Hepatocyte (in vitro differentiated cells): ENCODE measurements around the gene SH3RF3. TPM values are rescaled to one million over a fixed set of nuclear protein-coding genes. Genes with fewer than 3 reads are reported as not detected.

Experiments
- DNase-seq: peaks from one replicate; pipeline ENCODE4 v3.0.0-alpha.2; 2016; ENCODE audit warnings: low spot score
- H2AFZ ChIP-seq: fragments of 200-600 bp; sonication (generic); 2 replicates; pipeline ENCODE4 v1.6.0; 2016; ENCODE audit warnings: antibody characterized with exemption, mild to moderate bottlenecking
- H3K27ac ChIP-seq: fragments of 200-600 bp; sonication (generic); 2 replicates; pipeline ENCODE4 v1.5.1; 2016; ENCODE audit warnings: mild to moderate bottlenecking
- H3K27me3 ChIP-seq: fragments of 200-600 bp; sonication (generic); 2 replicates; pipeline ENCODE4 v1.6.1; 2016
- H3K36me3 ChIP-seq: fragments of 200-600 bp; sonication (generic); replicated peaks from 2 replicates; pipeline ENCODE4 v1.5.1; 2016; ENCODE audit warnings: low read depth; ENCODE audit not compliant: insufficient read depth
- H3K4me1 ChIP-seq: fragments of 200-600 bp; sonication (generic); 2 replicates; pipeline ENCODE4 v1.5.1; 2016; ENCODE audit warnings: mild to moderate bottlenecking, moderate library complexity; ENCODE audit not compliant: insufficient read depth
- H3K4me2 ChIP-seq: fragments of 200-600 bp; sonication (generic); 2 replicates; pipeline ENCODE4 v1.6.0; 2016
- H3K4me3 ChIP-seq: fragments of 200-600 bp; sonication (generic); 2 replicates; pipeline ENCODE4 v1.5.1; 2016; ENCODE audit warnings: mild to moderate bottlenecking
- H3K79me2 ChIP-seq: fragments of 200-600 bp; sonication (generic); 2 replicates; pipeline ENCODE4 v1.6.0; 2017; ENCODE audit warnings: mild to moderate bottlenecking
- H3K9me2 ChIP-seq: fragments of 200-600 bp; sonication (generic); replicated peaks from 2 replicates; pipeline ENCODE4 v1.6.0; 2017; ENCODE audit warnings: mild to moderate bottlenecking; ENCODE audit not compliant: insufficient read depth
- H3K9me3 ChIP-seq: fragments of 200-600 bp; sonication (generic); 2 replicates; pipeline ENCODE4 v1.5.1; 2016; ENCODE audit warnings: low read depth, mild to moderate bottlenecking
- H4K20me1 ChIP-seq: fragments of 200-600 bp; sonication (generic); 2 replicates; pipeline ENCODE4 v1.6.0; 2016; ENCODE audit warnings: mild to moderate bottlenecking; ENCODE audit not compliant: insufficient read depth, poor library complexity, severe bottlenecking
- CTCF ChIP-seq: fragments of 200-600 bp; sonication (generic); IDR thresholded peaks from 2 replicates; pipeline ENCODE4 v1.5.1; 2016; ENCODE audit warnings: antibody characterized with exemption, mild to moderate bottlenecking; ENCODE audit not compliant: poor library complexity
- EZH2 ChIP-seq: fragments of 200-600 bp; sonication (generic); IDR thresholded peaks from 2 replicates; pipeline ENCODE4 v1.6.1; 2016; ENCODE audit warnings: antibody characterized with exemption, mild to moderate bottlenecking, borderline replicate concordance
- EZH2phosphoT487 ChIP-seq: fragments of 200-600 bp; sonication (generic); IDR thresholded peaks from one replicate; pipeline ENCODE4 v1.6.1; 2018; ENCODE audit warnings: antibody characterized with exemption, mild to moderate bottlenecking, low read depth, moderate library complexity; ENCODE audit not compliant: unreplicated experiment, severe bottlenecking
- WGBS: methylation state at CpG from one replicate; pipeline ENCODE4 v1.1.6; 2016; ENCODE audit warnings: low lambda C conversion rate; ENCODE audit errors: missing lambda C conversion rate; 5-methylcytosine and 5-hydroxymethylcytosine counted together
- polyA plus RNA-seq: library from polyadenylated mRNA; unstranded; fragments of >200 nt; fragmentation: Nextera tagmentation; extraction: Ambion mirVana; gene quantifications from 2 replicates; pipeline ENCODE4 v1.2.1, GENCODE V29; 2016
- total RNA-seq: library from RNA; depleted of rRNA; stranded (reverse); fragments of >200 nt; gene quantifications from 2 replicates; pipeline ENCODE4 v1.2.3, GENCODE V29; 2014

Gene SH3RF3
- total and polyA plus RNA-seq, 2 experiments from 2014 or later: 1.9 to 2.1 TPM

- H4K20me1 ChIP-seq: no peaks in the 10 kb centered on the region
- H2AFZ ChIP-seq: no peak overlapping the region
- TF ChIP-seq CTCF (no peak), EZH2 (no peak), EZH2phosphoT487 (no peak)
- no peaks in the 10 kb centered on the region for H3K27me3 ChIP-seq
- H3K79me2 ChIP-seq: no peaks in the 10 kb centered on the region
- H3K9me3 ChIP-seq: no peaks in the 10 kb centered on the region
- H3K9me2 ChIP-seq: no peaks in the 10 kb centered on the region
- no peak overlapping the region for H3K4me3 ChIP-seq
- no peak overlapping the region for H3K27ac ChIP-seq
- no peaks in the 10 kb centered on the region for H3K4me1 ChIP-seq
- H3K36me3 ChIP-seq: no peaks in the 10 kb centered on the region
- no peak overlapping the region for H3K4me2 ChIP-seq
- no peak for DNase-seq
- WGBS: 81% methylated on average over 19 of the region's 19 CpGs
Measured at GRCh38 chr2:109195193-109196045, 66.4 kb downstream of the SH3RF3 start.

GRCh38 chr2:109196081-109196875, 67.3 kb downstream of the SH3RF3 start:
- Histone ChIP-seq H3K9me2 (no peaks in the 10 kb centered on the region), H3K4me1 (no peaks in the 10 kb centered on the region), H2AFZ (no peak overlapping the region), H3K4me3 (no peak overlapping the region), H3K36me3 (no peaks in the 10 kb centered on the region), H3K27me3 (no peaks in the 10 kb centered on the region), H3K9me3 (no peaks in the 10 kb centered on the region), H3K79me2 (no peaks in the 10 kb centered on the region), H3K27ac (no peak overlapping the region), H3K4me2 (no peak overlapping the region), H4K20me1 (no peaks in the 10 kb centered on the region)
- no peak for DNase-seq
- no peak for TF ChIP-seq CTCF
- TF ChIP-seq EZH2phosphoT487: no peak
- no peak for TF ChIP-seq EZH2
- 91% methylated on average over 19 of the region's 19 CpGs for WGBS

GRCh38 chr2:109197491-109198418, 68.8 kb downstream of the SH3RF3 start:
- H4K20me1 ChIP-seq: no peaks in the 10 kb centered on the region
- H2AFZ ChIP-seq: no peak overlapping the region
- H3K4me3 ChIP-seq: no peak overlapping the region
- TF ChIP-seq EZH2phosphoT487 (no peak), CTCF (no peak), EZH2 (no peak)
- no peaks in the 10 kb centered on the region for H3K36me3 ChIP-seq
- 76% methylated on average over 6 of the region's 6 CpGs for WGBS
- H3K27me3 ChIP-seq: no peaks in the 10 kb centered on the region
- no peak overlapping the region for H3K27ac ChIP-seq
- H3K9me3 ChIP-seq: no peaks in the 10 kb centered on the region
- no peak for DNase-seq
- no peaks in the 10 kb centered on the region for H3K4me1 ChIP-seq
- no peaks in the 10 kb centered on the region for H3K9me2 ChIP-seq
- H3K4me2 ChIP-seq: no peak overlapping the region
- no peaks in the 10 kb centered on the region for H3K79me2 ChIP-seq
